Measurements from ENCODE around the gene DLG2.

DLG2 gene

DNA sequence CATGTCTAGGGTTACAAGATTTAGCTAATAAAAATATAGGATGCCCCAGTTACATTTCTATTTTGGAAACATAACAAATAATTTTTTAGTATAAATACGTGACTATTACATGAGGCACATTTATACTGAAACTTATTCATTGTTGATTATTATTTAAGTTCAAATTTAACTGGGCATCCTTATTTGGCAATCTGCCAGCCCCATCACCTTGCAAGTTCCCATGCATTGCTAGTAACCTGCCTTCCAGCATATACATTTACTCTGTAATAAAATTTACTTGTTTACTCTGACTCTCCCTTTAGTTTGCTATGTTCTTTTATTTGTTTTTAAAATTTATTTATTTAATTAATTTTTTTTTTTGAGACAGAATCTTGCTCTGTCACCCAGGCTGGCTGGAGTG lies 1686.1 kb downstream of the DLG2 start:
- no peak for DNase-seq

DNA sequence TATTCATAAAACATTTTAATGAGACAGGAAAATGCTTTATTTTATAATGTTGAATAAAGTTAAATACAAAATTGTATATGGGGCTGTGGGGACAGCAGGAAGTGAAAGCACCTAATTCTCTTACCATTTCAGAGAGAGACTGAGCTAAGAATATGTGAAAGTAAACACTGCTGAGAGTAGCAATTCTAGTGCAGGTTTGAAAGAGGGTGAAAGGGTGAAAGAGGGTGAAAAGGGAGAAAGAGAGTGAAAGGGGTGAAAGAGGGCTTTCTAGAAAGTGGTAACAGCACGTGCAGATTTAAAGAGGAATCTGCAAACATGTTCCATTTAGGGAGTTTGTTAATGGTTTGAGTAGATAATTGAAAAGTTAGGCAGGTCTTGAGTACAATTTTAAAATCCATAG lies 1689.0 kb downstream of the DLG2 start:
- no peak for DNase-seq

GRCh38 chr11:83933008-83933407 lies 1694.1 kb downstream of the DLG2 start:
- no peak for DNase-seq

GRCh38 chr11:83927422-83927821 lies 1699.7 kb downstream of the DLG2 start:
- no peak for DNase-seq

GRCh38 chr11:83924795-83925542 lies 1702.2 kb downstream of the DLG2 start:
- DNase-seq: no peak

DNA sequence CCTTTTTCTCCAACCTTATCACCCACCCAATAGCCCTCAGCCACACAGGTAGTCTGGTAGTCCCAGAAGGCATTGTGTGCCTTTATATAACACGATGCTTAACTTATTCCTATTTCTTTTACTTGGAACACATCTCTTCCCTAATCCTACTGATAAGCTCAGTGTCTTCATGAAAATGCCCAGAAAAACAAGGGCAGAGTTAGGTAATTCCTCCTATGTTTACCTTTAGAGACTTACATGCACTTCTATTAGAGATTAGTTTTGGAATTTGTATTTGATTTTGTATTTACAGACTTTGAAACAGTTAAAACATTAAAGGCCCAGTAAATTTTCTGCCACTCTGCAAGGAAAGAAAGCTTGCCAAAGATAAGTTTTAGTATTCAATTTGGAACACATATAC lies 1703.2 kb downstream of the DLG2 start:
- DNase-seq: no peak

GRCh38 chr11:83922953-83923352 lies 1704.2 kb downstream of the DLG2 start:
- DNase-seq: no peak

- DNase-seq: no peak
Observed at GRCh38 chr11:83922318-83922717, 1704.8 kb downstream of the DLG2 start.

GRCh38 chr11:83921447-83922192 lies 1705.5 kb downstream of the DLG2 start:
- DNase-seq: no peak

GRCh38 chr11:83918476-83918875 lies 1708.7 kb downstream of the DLG2 start:
- no peak for DNase-seq

- DNase-seq: no peak
Observed at GRCh38 chr11:83914995-83915394, 1712.1 kb downstream of the DLG2 start.

- no peak for DNase-seq
Observed at GRCh38 chr11:83909579-83910534, 1717.3 kb downstream of the DLG2 start.

- DNase-seq: no peak
Observed at GRCh38 chr11:83908298-83908856, 1718.8 kb downstream of the DLG2 start.

DNA sequence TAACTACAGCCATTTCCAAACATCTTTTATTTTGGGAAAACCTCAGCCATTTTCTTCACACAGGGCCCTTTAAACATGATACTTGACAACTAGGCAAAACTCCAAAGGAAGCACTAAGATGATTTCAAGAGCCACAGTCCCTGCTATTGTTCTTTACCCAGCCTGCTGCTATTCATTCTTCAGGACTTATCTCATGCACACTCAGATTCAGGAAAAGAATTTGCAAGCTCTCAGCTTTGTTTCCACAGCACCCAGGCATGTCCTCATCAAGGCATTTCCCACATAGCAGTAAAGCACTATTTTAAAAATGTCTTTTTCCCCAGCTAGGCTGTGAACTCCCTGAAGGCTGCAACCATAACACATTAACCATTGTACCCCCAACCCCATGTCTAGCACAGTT lies 1731.6 kb downstream of the DLG2 start:
- DNase-seq: no peak

- no peak for DNase-seq
Observed at GRCh38 chr11:83881428-83881827, 1745.7 kb downstream of the DLG2 start.

DNA sequence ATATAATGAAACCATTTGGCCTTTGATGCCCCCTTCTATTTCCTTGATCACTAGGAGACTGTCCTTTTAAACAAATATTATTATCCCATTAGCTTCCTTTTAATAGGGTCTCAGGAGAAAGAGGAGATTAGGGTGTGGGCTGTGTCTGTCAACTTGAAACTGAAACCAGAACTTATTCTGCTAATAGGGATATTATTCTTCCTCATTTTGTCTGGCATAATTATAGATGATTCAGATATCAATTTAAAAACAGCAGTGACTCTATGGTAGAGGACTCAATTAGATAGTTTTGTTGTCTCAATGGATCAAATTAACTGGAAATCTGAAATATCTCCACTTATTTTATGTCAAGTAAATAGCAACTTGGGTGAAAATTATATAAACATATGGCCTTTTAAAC lies 1756.1 kb downstream of the DLG2 start:
- DNase-seq: no peak

- DNase-seq: no peak
Observed at GRCh38 chr11:83866655-83867054, 1760.5 kb downstream of the DLG2 start.

- no peak for DNase-seq
Observed at GRCh38 chr11:83865636-83866461, 1761.3 kb downstream of the DLG2 start.

DNA sequence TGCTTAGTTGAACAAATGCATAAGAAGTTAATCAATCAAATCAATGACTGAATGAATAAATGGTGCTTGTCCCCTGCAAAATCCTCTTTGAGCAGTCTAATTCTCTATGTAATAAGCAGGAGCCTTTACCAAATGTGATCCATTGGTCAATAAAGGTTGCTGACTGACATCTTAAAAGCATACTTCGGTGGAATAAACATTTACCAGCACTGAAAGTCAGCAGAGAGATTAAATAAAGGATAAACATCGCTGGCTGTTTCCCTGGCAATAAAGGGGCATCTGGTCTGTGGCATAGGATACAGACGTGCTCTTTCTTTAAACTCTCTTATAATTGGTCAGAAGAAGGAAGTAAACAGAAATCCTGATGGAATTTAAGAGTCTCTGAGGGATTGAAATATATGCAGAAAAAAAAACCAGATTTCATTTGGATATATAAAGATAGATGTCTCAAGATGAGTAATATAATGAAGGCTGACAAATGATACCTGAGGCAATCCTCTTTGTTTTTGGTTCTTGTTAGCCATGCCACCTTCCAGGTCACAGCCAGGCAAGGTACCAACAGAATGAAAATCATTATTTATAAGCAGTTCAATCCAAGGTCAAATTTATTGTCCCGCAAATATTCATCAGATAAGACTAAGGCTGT lies 1762.6 kb downstream of the DLG2 start:
- no peak for DNase-seq

GRCh38 chr11:83863272-83863671 lies 1763.9 kb downstream of the DLG2 start:
- no peak for DNase-seq

DNA sequence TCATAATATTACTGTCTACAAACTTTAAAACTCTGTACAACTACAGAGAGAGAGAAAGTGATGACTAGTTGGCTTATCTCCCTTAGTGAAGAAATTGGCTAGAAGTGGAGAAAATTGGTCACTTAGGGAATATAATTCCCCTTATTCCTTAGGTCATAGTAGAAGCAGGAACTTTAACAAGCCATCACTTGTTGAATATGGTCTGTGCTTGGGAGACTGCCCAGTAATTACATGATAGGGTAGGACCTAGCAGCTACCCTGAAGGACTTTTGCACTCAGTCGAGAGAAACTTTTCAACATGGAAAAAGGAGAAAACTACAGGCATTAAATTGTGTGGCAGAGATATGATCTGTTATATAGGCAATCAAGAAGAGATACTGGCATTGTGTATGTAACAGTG lies 1764.5 kb downstream of the DLG2 start:
- no peak for DNase-seq

GRCh38 chr11:83862033-83862432 lies 1765.1 kb downstream of the DLG2 start:
- no peak for DNase-seq

Measured in hematopoietic multipotent progenitor cell treated with erythropoietin and hydrocortisone succinate and interleukin-3 and kit ligand, for 4 days (in vitro differentiated cells).